ENCODE measurements around the gene SNX3.

DNA sequence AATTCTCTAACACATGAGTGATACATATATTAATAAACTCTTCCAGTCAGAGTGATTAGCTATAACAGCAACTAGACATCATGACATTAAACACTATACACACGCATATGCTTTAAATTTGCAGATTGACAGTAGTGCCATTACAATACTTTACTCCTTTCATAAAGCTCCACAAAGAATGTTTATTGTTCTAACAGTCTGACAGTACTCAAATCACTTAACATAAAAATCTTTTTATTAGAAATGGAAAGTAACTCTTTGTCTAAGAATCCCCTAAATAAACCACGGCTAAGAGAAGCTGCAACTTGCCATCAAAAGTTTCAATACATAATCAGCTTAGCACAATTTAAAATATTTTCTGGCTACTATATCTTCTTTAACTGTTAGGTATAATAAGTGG lies 24.0 kb downstream of the SNX3 start:
- TF ChIP-seq, protein P1, sequence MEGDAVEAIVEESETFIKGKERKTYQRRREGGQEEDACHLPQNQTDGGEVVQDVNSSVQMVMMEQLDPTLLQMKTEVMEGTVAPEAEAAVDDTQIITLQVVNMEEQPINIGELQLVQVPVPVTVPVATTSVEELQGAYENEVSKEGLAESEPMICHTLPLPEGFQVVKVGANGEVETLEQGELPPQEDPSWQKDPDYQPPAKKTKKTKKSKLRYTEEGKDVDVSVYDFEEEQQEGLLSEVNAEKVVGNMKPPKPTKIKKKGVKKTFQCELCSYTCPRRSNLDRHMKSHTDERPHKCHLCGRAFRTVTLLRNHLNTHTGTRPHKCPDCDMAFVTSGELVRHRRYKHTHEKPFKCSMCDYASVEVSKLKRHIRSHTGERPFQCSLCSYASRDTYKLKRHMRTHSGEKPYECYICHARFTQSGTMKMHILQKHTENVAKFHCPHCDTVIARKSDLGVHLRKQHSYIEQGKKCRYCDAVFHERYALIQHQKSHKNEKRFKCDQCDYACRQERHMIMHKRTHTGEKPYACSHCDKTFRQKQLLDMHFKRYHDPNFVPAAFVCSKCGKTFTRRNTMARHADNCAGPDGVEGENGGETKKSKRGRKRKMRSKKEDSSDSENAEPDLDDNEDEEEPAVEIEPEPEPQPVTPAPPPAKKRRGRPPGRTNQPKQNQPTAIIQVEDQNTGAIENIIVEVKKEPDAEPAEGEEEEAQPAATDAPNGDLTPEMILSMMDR (IDR thresholded peaks at IDR 0.05): no peak
- no peak for TF ChIP-seq POLR2A (IDR thresholded peaks at IDR 0.05)
